GM12872 (cell line): ENCODE data around the gene ANTXR1.

Experiments used
- TF ChIP-seq, protein P1 (sequence below): IDR thresholded peaks from 3 replicates; pipeline ENCODE4 v1.5.1; 2011; ENCODE audit warnings: low read depth, mild to moderate bottlenecking, low read length, moderate library complexity; ENCODE audit not compliant: insufficient read depth

ANTXR1 gene

DNA sequence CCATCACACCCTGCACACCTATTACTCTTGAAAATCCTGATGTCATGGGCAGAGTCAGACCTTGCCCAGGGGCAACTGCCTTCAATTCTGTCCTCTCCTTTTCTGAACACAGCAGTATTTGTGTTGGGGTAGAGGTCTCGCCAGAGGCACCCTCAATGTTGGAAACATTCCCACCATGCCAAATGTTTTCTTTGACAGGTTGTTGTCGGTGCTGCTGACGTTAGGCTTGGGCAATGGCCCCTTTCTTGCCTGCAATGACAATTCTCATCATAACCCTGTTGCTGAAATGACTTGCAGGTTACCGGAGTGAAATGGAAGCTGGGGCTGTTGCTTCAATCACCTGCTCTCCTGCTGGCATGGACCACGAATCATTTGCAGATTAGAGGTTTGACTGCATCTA is 20.6 kb upstream of the ANTXR1 start:
- TF ChIP-seq, protein P1, sequence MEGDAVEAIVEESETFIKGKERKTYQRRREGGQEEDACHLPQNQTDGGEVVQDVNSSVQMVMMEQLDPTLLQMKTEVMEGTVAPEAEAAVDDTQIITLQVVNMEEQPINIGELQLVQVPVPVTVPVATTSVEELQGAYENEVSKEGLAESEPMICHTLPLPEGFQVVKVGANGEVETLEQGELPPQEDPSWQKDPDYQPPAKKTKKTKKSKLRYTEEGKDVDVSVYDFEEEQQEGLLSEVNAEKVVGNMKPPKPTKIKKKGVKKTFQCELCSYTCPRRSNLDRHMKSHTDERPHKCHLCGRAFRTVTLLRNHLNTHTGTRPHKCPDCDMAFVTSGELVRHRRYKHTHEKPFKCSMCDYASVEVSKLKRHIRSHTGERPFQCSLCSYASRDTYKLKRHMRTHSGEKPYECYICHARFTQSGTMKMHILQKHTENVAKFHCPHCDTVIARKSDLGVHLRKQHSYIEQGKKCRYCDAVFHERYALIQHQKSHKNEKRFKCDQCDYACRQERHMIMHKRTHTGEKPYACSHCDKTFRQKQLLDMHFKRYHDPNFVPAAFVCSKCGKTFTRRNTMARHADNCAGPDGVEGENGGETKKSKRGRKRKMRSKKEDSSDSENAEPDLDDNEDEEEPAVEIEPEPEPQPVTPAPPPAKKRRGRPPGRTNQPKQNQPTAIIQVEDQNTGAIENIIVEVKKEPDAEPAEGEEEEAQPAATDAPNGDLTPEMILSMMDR, result no peak

- TF ChIP-seq, protein P1, result no peak
Observed at GRCh38 chr2:68992933-68993332, 20.0 kb upstream of the ANTXR1 start.

DNA sequence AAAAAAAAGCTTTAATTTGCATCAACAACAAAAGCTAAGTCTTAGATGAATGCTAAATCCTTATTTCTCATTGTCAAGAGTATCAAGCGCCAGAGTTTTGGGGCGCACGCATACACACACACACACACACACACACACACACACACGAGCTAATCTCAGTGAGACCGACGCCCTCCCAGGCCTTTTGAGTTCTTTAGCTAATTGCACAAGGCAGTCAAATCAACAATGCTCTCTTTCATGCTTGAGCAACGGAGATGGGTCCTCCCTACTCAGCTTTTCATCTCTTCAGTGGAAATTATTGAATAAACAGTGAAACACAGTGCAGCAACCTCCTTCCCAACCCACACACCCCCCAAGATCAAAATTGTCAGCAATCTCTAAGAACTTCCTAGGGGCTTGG is 19.3 kb upstream of the ANTXR1 start:
- TF ChIP-seq, protein P1, result no peak

GRCh38 chr2:68994864-68995263 is 18.1 kb upstream of the ANTXR1 start:
- TF ChIP-seq, protein P1, result no peak

- TF ChIP-seq, protein P1, result no peak
Observed at GRCh38 chr2:68995916-68996315, 17.1 kb upstream of the ANTXR1 start.

DNA sequence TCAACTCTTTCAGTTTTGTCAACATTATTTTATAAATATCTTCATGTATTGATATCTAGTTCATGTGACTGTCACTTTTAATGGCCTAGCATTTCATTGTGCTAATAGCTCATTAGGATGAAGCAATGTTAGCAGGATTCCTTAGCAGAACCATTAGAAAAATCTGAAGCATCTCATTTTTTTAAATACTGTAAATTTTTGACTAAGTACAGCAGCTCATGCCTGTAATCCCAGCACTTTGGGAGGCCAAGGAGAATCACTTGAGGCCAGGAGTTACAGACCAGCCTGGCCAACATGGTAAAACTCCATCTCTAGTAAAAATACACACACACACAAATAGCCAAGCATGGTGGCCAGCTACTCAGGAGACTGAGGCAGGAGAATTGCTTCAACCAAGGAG is 15.6 kb upstream of the ANTXR1 start:
- TF ChIP-seq, protein P1, result no peak

GRCh38 chr2:69001879-69002278 is 11.1 kb upstream of the ANTXR1 start:
- TF ChIP-seq, protein P1, result no peak

GRCh38 chr2:69003731-69004130 is 9.2 kb upstream of the ANTXR1 start:
- TF ChIP-seq, protein P1, result no peak
